Mesothelial cell of epicardium (in vitro differentiated cells): ENCODE results near the gene ZFP90. TPM values are rescaled to one million over a fixed set of nuclear protein-coding genes. Genes with fewer than 3 reads are reported as not detected.

Experiments used
- DNase-seq, 2 experiments: peaks; one replicate each; pipeline ENCODE4 v3.0.0; 2021; ENCODE audit warnings: low spot score in 2 of 2; ENCODE audit not compliant: unreplicated experiment in 2 of 2
- H3K27ac Mint-ChIP-seq: 2 replicates; pipeline ENCODE4 v1.8.0; 2021; ENCODE audit warnings: mixed read lengths
- H3K27me3 Mint-ChIP-seq: 2 replicates; pipeline ENCODE4 v1.8.0; 2021; ENCODE audit warnings: low read depth, mixed read lengths
- H3K36me3 Mint-ChIP-seq: 2 replicates; pipeline ENCODE4 v1.8.0; 2021; ENCODE audit warnings: mixed read lengths
- H3K4me1 Mint-ChIP-seq: 2 replicates; pipeline ENCODE4 v1.8.0; 2021; ENCODE audit warnings: mixed read lengths
- H3K4me3 Mint-ChIP-seq: 2 replicates; pipeline ENCODE4 v1.8.0; 2021; ENCODE audit warnings: mild to moderate bottlenecking, moderate library complexity, mixed read lengths
- H3K9me3 Mint-ChIP-seq: 2 replicates; pipeline ENCODE4 v1.8.0; 2021; ENCODE audit warnings: mixed read lengths
- total RNA-seq: library from RNA; stranded (reverse); gene quantifications from 3 replicates; pipeline ENCODE4 v1.2.1, GENCODE V29; 2021
- TF ChIP-seq, protein P1 (sequence below): fragments of 200-600 bp; sonication (generic); IDR thresholded peaks from one replicate; pipeline ENCODE4 v1.5.0; 2021; ENCODE audit warnings: antibody characterized with exemption; ENCODE audit not compliant: unreplicated experiment

The ZFP90 gene
- total RNA-seq, 1 donor from 2014 or later = 45.2 TPM

- H3K27ac Mint-ChIP-seq = no peak overlapping the region
- H3K36me3 Mint-ChIP-seq = peaks cover 4% of the 10 kb centered on the region
- peaks cover 16% of the 10 kb centered on the region for H3K9me3 Mint-ChIP-seq
- TF ChIP-seq, protein P1, sequence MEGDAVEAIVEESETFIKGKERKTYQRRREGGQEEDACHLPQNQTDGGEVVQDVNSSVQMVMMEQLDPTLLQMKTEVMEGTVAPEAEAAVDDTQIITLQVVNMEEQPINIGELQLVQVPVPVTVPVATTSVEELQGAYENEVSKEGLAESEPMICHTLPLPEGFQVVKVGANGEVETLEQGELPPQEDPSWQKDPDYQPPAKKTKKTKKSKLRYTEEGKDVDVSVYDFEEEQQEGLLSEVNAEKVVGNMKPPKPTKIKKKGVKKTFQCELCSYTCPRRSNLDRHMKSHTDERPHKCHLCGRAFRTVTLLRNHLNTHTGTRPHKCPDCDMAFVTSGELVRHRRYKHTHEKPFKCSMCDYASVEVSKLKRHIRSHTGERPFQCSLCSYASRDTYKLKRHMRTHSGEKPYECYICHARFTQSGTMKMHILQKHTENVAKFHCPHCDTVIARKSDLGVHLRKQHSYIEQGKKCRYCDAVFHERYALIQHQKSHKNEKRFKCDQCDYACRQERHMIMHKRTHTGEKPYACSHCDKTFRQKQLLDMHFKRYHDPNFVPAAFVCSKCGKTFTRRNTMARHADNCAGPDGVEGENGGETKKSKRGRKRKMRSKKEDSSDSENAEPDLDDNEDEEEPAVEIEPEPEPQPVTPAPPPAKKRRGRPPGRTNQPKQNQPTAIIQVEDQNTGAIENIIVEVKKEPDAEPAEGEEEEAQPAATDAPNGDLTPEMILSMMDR = no peak
- DNase-seq = no peak
- H3K27me3 Mint-ChIP-seq = no peaks in the 10 kb centered on the region
- no peak overlapping the region for H3K4me3 Mint-ChIP-seq
- peaks cover 1% of the 10 kb centered on the region for H3K4me1 Mint-ChIP-seq
Measured at GRCh38 chr16:68592466-68593337, 53.6 kb downstream of the ZFP90 start.

- DNase-seq = no peak
- no peak overlapping the region for H3K4me3 Mint-ChIP-seq
- H3K9me3 Mint-ChIP-seq = peaks cover 13% of the 10 kb centered on the region
- peaks cover 4% of the 10 kb centered on the region for H3K36me3 Mint-ChIP-seq
- TF ChIP-seq, protein P1 = no peak
- no peaks in the 10 kb centered on the region for H3K4me1 Mint-ChIP-seq
- no peaks in the 10 kb centered on the region for H3K27me3 Mint-ChIP-seq
- H3K27ac Mint-ChIP-seq = no peak overlapping the region
Measured at GRCh38 chr16:68596266-68596665, 57.2 kb downstream of the ZFP90 start.

DNA sequence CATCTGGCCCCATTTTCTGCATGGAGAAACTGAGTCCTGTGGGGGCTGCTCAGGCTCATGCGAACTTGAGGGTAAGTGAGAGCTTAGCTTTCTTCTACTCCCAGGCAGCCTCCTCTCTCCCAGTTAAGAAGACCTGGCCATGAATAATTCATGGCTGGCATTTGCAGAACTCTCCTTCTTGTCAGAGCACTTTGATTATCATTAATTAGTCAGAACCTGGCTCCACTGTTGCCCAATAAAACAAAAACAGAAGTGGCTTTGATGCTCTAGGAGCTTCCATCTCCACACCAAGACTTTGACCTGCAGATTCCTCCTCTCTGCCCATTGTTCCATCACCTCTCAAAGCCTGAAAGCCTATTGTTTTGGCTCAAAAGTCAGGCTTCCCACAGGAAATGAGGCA, 60.5 kb downstream of the ZFP90 start:
- TF ChIP-seq, protein P1 = no peak
- no peak overlapping the region for H3K27ac Mint-ChIP-seq
- no peak for DNase-seq
- no peaks in the 10 kb centered on the region for H3K9me3 Mint-ChIP-seq
- no peak overlapping the region for H3K4me3 Mint-ChIP-seq
- no peaks in the 10 kb centered on the region for H3K27me3 Mint-ChIP-seq
- no peaks in the 10 kb centered on the region for H3K4me1 Mint-ChIP-seq
- no peaks in the 10 kb centered on the region for H3K36me3 Mint-ChIP-seq

GRCh38 chr16:68605746-68606145, 66.7 kb downstream of the ZFP90 start:
- TF ChIP-seq, protein P1 = no peak
- Mint-ChIP-seq H3K4me3 (no peak overlapping the region), H3K4me1 (peaks cover 11% of the 10 kb centered on the region), H3K36me3 (no peaks in the 10 kb centered on the region), H3K27me3 (no peaks in the 10 kb centered on the region), H3K9me3 (peaks cover 3% of the 10 kb centered on the region), H3K27ac (no peak overlapping the region)
- DNase-seq = no peak

- DNase-seq = no peak
- peaks cover 3% of the 10 kb centered on the region for H3K9me3 Mint-ChIP-seq
- peaks cover 11% of the 10 kb centered on the region for H3K4me1 Mint-ChIP-seq
- no peak overlapping the region for H3K27ac Mint-ChIP-seq
- no peaks in the 10 kb centered on the region for H3K36me3 Mint-ChIP-seq
- no peak overlapping the region for H3K4me3 Mint-ChIP-seq
- H3K27me3 Mint-ChIP-seq = no peaks in the 10 kb centered on the region
- TF ChIP-seq, protein P1 = no peak
Measured at GRCh38 chr16:68607443-68607842, 68.4 kb downstream of the ZFP90 start.
